WTC11 (cell line): Measurements from ENCODE around the gene SOD1. TPM values are rescaled to one million over a fixed set of nuclear protein-coding genes. Genes with fewer than 3 reads are reported as not detected.

Experiments used
- ATAC-seq: fragments of 200-7000 bp; cut with Tn5 transposase; 2 replicates; pipeline ENCODE4 v1.10.0; 2021; ENCODE audit warnings: mild to moderate bottlenecking, moderate library complexity
- CTCF ChIA-PET: fragments of 300-600 bp; sonication (Branson Sonifier 250); formaldehyde crosslinking; loops from one replicate; lab custom pipeline; 2021; ENCODE audit warnings: antibody characterized with exemption; lab: Charles Lee
- POLR2A ChIA-PET: fragments of 350-600 bp; sonication (Branson Sonifier 250); formaldehyde crosslinking; loops from one replicate; lab custom pipeline; 2021; ENCODE audit warnings: antibody characterized with exemption; lab: Charles Lee
- DNase-seq: peaks from one replicate; pipeline ENCODE4 v3.0.0; 2021; ENCODE audit warnings: low spot score
- H3K27ac Mint-ChIP-seq: 2 replicates; pipeline ENCODE4 v1.8.0; 2021; ENCODE audit warnings: mixed read lengths
- H3K27me3 Mint-ChIP-seq: 2 replicates; pipeline ENCODE4 v1.8.0; 2021; ENCODE audit warnings: low read depth, mild to moderate bottlenecking, moderate library complexity, mixed read lengths
- H3K36me3 Mint-ChIP-seq: 2 replicates; pipeline ENCODE4 v1.8.0; 2021; ENCODE audit warnings: mixed read lengths
- H3K4me1 Mint-ChIP-seq: 2 replicates; pipeline ENCODE4 v1.8.0; 2022; ENCODE audit warnings: mixed read lengths
- H3K4me3 Mint-ChIP-seq: 2 replicates; pipeline ENCODE4 v1.8.0; 2021; ENCODE audit warnings: mild to moderate bottlenecking, moderate library complexity, mixed read lengths
- H3K9me3 Mint-ChIP-seq: 2 replicates; pipeline ENCODE4 v1.8.0; 2021; ENCODE audit warnings: mixed read lengths
- AFF4 ChIP-seq: sonication (generic); formaldehyde crosslinking; IDR thresholded peaks from 2 replicates; pipeline ENCODE4 v1.8.1; 2023; ENCODE audit warnings: mild to moderate bottlenecking, missing genetic modification reagents, borderline replicate concordance
- CREM ChIP-seq: sonication (generic); formaldehyde crosslinking; IDR thresholded peaks from 2 replicates; pipeline ENCODE4 v1.8.1; 2022; ENCODE audit warnings: mild to moderate bottlenecking, missing genetic modification reagents, moderate library complexity
- E2F4 ChIP-seq: sonication (generic); formaldehyde crosslinking; IDR thresholded peaks from 2 replicates; pipeline ENCODE4 v1.8.1; 2022; ENCODE audit warnings: low read depth, mild to moderate bottlenecking, moderate library complexity, missing genetic modification reagents, borderline replicate concordance
- ELF4 ChIP-seq: sonication (generic); formaldehyde crosslinking; IDR thresholded peaks from 2 replicates; pipeline ENCODE4 v1.8.1; 2022; ENCODE audit warnings: low read depth, mild to moderate bottlenecking, moderate library complexity, missing genetic modification reagents
- ERG ChIP-seq: fragments of 250-450 bp; sonication (Bioruptor Pico); IDR thresholded peaks from 2 replicates; pipeline ENCODE4 v1.8.0; 2021; ENCODE audit warnings: mild to moderate bottlenecking
- GRHL2 ChIP-seq: fragments of 250-450 bp; sonication (Bioruptor Pico); IDR thresholded peaks from 2 replicates; pipeline ENCODE4 v1.8.0; 2022; ENCODE audit warnings: mild to moderate bottlenecking, moderate library complexity; ENCODE audit not compliant: insufficient replicate concordance, severe bottlenecking
- IRF2 ChIP-seq: sonication (generic); formaldehyde crosslinking; IDR thresholded peaks from 2 replicates; pipeline ENCODE4 v1.8.0; 2022; ENCODE audit warnings: low read depth, missing genetic modification reagents, borderline replicate concordance
- MYBL2 ChIP-seq: sonication (generic); formaldehyde crosslinking; IDR thresholded peaks from 2 replicates; pipeline ENCODE4 v1.8.1; 2023; ENCODE audit warnings: mild to moderate bottlenecking, moderate library complexity, missing genetic modification reagents
- NR1H2 ChIP-seq: sonication (generic); formaldehyde crosslinking; IDR thresholded peaks from 2 replicates; pipeline ENCODE4 v1.9.0; 2021; ENCODE audit warnings: mild to moderate bottlenecking, moderate library complexity, missing genetic modification reagents
- RELA ChIP-seq: sonication (generic); formaldehyde crosslinking; IDR thresholded peaks from 2 replicates; pipeline ENCODE4 v1.8.1; 2022; ENCODE audit warnings: missing genetic modification reagents, mild to moderate bottlenecking, borderline replicate concordance
- TEAD1 ChIP-seq: sonication (generic); formaldehyde crosslinking; IDR thresholded peaks from 2 replicates; pipeline ENCODE4 v1.8.0; 2022; ENCODE audit warnings: mild to moderate bottlenecking, missing genetic modification reagents
- TEAD4 ChIP-seq: sonication (generic); formaldehyde crosslinking; IDR thresholded peaks from 2 replicates; pipeline ENCODE4 v1.8.0; 2022; ENCODE audit warnings: mild to moderate bottlenecking, missing genetic modification reagents
- USF1 ChIP-seq: sonication (generic); formaldehyde crosslinking; IDR thresholded peaks from 2 replicates; pipeline ENCODE4 v1.8.0; 2022; ENCODE audit warnings: mild to moderate bottlenecking, missing genetic modification reagents
- ZNF138 ChIP-seq: sonication (generic); formaldehyde crosslinking; conservative IDR thresholded peaks from 2 replicates; pipeline ENCODE4 v1.8.1; 2022; ENCODE audit warnings: mild to moderate bottlenecking, moderate library complexity, missing genetic modification reagents
- ZNF281 ChIP-seq: sonication (generic); formaldehyde crosslinking; IDR thresholded peaks from 2 replicates; pipeline ENCODE4 v1.8.0; 2023; ENCODE audit warnings: mild to moderate bottlenecking, missing genetic modification reagents
- ZNF317 ChIP-seq: sonication (generic); formaldehyde crosslinking; IDR thresholded peaks from 2 replicates; pipeline ENCODE4 v1.8.1; 2023; ENCODE audit warnings: low read depth, mild to moderate bottlenecking, moderate library complexity, missing genetic modification reagents, borderline replicate concordance
- ZNF671 ChIP-seq: fragments of 250-450 bp; sonication (Bioruptor Pico); IDR thresholded peaks from 2 replicates; pipeline ENCODE4 v1.8.0; 2021; ENCODE audit warnings: mild to moderate bottlenecking
- total RNA-seq: library from RNA; stranded (reverse); gene quantifications from 3 replicates; pipeline ENCODE4 v1.2.3, GENCODE V29; 2021
- TF ChIP-seq, protein P1 (sequence below): sonication (generic); formaldehyde crosslinking; IDR thresholded peaks from 2 replicates; pipeline ENCODE4 v1.8.1; 2022; ENCODE audit warnings: mild to moderate bottlenecking, missing genetic modification reagents, moderate library complexity, borderline replicate concordance
- TF ChIP-seq, protein P2 (sequence below): sonication (generic); formaldehyde crosslinking; conservative IDR thresholded peaks from 2 replicates; pipeline ENCODE4 v1.8.1; 2022; ENCODE audit warnings: mild to moderate bottlenecking, missing genetic modification reagents

The SOD1 gene
- total RNA-seq, 1 experiment from 2014 or later, result 181 TPM

GRCh38 chr21:31634993-31635392 lies 24.5 kb upstream of the SOD1 start:
- H3K4me3 Mint-ChIP-seq, result no peak overlapping the region
- TF ChIP-seq MYBL2 (CRISPR knock-in tag) (no peak), ERG (CRISPR knock-in tag) (no peak), E2F4 (CRISPR knock-in tag) (no peak), GRHL2 (CRISPR knock-in tag) (no peak), ZNF281 (CRISPR knock-in tag) (no peak), CREM (no peak)
- TF ChIP-seq, protein P1, sequence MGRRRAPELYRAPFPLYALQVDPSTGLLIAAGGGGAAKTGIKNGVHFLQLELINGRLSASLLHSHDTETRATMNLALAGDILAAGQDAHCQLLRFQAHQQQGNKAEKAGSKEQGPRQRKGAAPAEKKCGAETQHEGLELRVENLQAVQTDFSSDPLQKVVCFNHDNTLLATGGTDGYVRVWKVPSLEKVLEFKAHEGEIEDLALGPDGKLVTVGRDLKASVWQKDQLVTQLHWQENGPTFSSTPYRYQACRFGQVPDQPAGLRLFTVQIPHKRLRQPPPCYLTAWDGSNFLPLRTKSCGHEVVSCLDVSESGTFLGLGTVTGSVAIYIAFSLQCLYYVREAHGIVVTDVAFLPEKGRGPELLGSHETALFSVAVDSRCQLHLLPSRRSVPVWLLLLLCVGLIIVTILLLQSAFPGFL (CRISPR knock-in tag), result no peak
- H3K36me3 Mint-ChIP-seq, result peaks cover 7% of the 10 kb centered on the region
- H3K4me1 Mint-ChIP-seq, result no peaks in the 10 kb centered on the region
- DNase-seq (no peak), ATAC-seq (no peak)
- peaks cover 16% of the 10 kb centered on the region for H3K9me3 Mint-ChIP-seq
- ChIA-PET CTCF (interaction anchor here (0.8 kb wide), 1 partner anchor 1129 kb away, joined by 5 read pairs; no protein-coding TSS in a partner anchor), POLR2A (interaction anchor here (0.6 kb wide), 1 partner anchor 11 kb away, joined by 4 read pairs; no protein-coding TSS in a partner anchor)
- no peak overlapping the region for H3K27ac Mint-ChIP-seq
- no peaks in the 10 kb centered on the region; the same call in 1 of the 2 replicates for H3K27me3 Mint-ChIP-seq

- CTCF ChIA-PET, result no interaction called here
- no peak for TF ChIP-seq NR1H2
- TF ChIP-seq TEAD1 (CRISPR knock-in tag), result no peak
- no peak for TF ChIP-seq ZNF317 (CRISPR knock-in tag)
- TF ChIP-seq USF1 (CRISPR knock-in tag), result no peak
- no peak for TF ChIP-seq ZNF138 (CRISPR knock-in tag)
- TF ChIP-seq, protein P2, sequence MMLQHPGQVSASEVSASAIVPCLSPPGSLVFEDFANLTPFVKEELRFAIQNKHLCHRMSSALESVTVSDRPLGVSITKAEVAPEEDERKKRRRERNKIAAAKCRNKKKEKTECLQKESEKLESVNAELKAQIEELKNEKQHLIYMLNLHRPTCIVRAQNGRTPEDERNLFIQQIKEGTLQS (CRISPR knock-in tag), result no peak
- no peak for TF ChIP-seq ELF4 (CRISPR knock-in tag)
- TF ChIP-seq ZNF671 (CRISPR knock-in tag), result no peak
- no peak for TF ChIP-seq AFF4
- TF ChIP-seq TEAD4 (CRISPR knock-in tag), result no peak
- TF ChIP-seq RELA, result no peak
- TF ChIP-seq IRF2 (CRISPR knock-in tag), result no peak
- TF ChIP-seq, protein P1 (CRISPR knock-in tag), result no peak
Measured at GRCh38 chr21:31636874-31637273, 22.6 kb upstream of the SOD1 start.

More at GRCh38 chr21:31636874-31637273, 22.6 kb upstream of the SOD1 start:
- Mint-ChIP-seq H3K27me3 (no peaks in the 10 kb centered on the region; the same call in 1 of the 2 replicates), H3K4me3 (no peak overlapping the region), H3K27ac (no peak overlapping the region), H3K9me3 (peaks cover 22% of the 10 kb centered on the region), H3K4me1 (no peaks in the 10 kb centered on the region), H3K36me3 (peaks cover 8% of the 10 kb centered on the region)
- POLR2A ChIA-PET, result no interaction called here
- DNase-seq (no peak), ATAC-seq (no peak)
